Left renal cortex interstitium (tissue), 4 donors: ENCODE results near the gene P2RX4. TPM values are rescaled to one million over a fixed set of nuclear protein-coding genes. Genes with fewer than 3 reads are reported as not detected.

Experiments
- DNase-seq, 4 donors: peaks; one replicate each; pipeline ENCODE4 v3.0.0-alpha.2; 2013; ENCODE audit warnings: low read depth in 4 of 4, low spot score in 2 of 4, missing footprints in 1 of 4
- polyA plus RNA-seq, 4 donors: library from polyadenylated mRNA; unstranded; fragments of 120-200 nt; gene quantifications; one replicate each; pipeline ENCODE4 v1.2.1, GENCODE V29; 2013; ENCODE audit not compliant: insufficient read length in 4 of 4

The P2RX4 gene
- polyA plus RNA-seq, 4 donors: 30.2 to 38.3 (median 34.4) TPM

DNA sequence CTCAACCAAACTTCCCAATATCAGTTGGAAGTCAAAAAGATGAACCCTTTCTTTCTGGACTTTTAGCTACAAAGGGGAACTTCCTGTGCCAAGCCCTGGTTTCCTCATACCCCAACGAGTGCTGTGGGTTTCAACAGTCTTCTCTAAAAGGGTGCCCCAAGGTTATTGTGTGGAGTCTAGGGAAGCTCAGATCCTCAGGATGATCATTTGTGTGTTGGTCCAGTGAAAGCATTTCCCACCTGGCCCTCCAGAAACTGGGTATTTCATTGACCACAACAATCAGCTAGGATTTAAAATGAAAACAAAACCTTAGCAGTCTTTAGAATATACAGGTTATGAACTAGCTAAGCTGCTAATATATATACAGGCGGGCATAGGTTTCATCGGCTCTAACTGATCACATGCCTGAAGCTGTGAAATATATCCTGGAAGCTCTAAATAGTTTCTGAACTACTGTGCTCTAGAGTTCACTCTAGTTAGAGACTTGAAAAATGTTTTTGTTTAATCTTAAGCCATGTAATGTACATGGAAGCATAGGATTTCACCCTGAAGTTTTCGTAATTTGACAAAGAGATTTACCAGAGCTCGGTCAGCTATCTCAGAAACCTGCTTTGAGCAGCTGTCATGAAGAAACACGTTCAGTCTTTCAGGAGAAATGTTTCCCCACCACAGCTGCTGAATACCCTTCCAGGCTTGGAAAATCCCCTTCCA, 29.6 kb downstream of the P2RX4 start:
- no peak for DNase-seq

DNA sequence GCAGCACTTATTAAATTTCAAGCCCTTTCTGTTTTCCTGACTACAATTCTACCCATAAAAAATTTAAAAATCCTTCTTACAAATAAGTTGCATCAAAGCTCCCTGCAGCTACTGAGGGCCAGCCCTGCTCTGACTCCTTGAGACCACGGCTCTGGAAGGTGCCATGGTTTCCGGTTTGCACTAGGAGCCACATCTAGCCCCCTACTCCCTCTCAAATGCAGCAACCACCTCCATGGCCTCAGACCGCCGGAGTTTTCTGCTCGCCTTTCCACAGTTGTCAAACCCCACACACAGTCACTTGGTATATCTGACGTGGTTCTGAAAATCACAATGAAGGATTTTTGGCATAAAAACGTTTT, 30.1 kb downstream of the P2RX4 start:
- no peak for DNase-seq

DNA sequence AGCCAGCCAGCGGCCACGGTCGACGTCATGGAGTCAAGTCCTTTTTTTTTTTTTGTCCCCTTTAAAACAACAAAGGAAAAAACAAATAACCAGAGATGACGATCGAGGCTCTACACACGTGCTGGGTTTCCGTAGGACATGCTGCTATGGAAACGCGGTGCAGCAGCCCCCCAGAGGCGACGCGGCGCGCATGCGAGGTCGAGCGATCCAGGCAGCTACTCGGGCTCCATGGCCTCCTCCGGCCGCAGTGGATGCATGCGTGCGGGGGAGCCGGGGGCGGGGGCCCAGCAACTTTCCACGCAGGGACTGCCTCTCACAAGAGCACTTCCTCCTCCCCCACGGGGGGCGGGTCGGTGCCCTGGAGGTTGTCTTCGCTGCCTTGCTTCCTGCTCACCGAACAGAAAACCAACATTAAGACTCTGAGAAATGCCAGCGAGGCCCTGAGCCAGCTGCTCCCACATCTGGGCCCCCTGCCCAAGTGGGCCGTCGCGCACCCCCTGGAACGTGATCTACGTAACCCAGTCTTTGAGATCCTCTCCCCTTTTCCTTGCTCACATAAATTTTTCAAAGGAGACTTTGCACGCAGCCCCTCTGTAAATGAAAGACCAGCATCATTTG, 30.7 kb downstream of the P2RX4 start:
- peak in 2 of 4 donors; percentile 66 to 69 for DNase-seq

DNA sequence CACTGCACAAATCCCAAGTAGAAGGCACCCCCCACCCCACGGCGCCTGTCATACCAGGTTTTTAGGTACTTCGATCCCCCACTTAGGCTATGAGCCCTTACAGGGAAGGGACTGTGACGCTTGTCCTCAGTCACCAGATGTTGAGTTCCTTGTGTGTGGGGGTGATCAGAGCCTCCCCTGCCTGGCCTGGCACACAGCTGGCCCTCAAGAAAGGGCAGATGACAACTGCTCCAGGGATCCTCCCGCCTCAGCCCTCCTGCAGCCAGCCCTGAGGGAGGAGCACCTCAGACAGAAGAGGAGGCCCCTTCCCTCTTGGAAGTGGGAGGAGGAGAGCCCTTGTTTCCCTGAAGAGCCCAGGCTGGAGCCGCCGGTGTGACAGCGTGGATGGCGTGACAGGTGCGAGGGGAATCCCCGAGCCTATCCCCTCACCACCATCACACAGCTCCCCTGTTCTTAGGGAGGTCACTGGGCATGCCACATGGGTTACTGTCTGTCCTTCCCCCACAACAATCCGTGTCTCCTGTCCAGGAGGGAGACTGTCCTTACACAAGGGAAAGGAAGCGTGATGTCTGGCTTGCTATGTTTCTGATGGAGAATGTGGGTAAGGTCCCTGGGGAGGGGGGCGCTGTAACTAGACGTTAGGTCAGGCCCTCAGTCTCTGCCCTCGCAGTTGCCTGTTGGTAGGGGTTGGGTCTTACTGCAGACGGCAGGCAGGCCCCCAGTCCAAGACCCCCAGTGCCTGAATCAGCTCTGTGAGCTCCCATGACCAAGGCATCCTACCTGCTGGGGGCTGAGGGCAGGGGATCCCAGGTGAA, 31.4 kb downstream of the P2RX4 start:
- DNase-seq: no peak

DNA sequence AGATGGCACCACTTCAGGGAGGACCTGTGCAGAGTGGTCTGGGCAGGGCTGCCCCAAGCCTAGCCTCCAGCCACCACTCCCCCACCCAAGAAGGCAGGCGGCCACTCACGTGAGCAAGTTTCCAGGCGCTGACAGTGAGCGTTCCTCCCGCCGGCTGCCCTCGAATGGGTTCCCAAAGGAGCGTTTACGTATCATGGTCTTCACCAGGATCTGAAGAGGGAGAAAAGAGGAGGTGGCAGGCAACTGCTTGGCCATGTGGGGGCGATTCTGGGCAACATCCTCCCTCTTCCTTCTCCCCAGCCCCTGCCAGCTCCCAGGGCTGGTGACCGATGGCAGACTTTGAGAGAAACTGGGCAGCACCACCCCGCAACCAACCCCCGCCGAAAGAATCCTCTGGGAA, 35.1 kb downstream of the P2RX4 start:
- no peak for DNase-seq

DNA sequence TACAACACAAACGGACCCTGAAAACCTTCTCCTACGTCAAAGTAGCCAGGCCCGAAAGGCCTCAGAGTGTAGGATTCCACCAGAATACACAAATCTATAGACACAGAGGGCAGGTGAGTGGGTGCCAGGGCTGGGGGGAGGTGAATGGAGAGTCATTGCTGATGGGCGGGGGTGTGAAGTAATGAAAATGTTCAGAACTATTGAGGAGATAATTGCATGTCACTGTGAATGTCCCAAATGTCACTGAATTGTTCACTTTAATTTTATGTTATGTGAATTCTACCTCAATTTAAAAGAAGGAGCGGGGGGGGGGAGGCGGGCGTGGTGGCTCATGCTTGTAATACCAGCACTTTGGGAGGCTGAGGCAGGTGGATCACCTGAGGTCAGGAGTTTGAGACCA, 36.0 kb downstream of the P2RX4 start:
- no peak for DNase-seq

DNA sequence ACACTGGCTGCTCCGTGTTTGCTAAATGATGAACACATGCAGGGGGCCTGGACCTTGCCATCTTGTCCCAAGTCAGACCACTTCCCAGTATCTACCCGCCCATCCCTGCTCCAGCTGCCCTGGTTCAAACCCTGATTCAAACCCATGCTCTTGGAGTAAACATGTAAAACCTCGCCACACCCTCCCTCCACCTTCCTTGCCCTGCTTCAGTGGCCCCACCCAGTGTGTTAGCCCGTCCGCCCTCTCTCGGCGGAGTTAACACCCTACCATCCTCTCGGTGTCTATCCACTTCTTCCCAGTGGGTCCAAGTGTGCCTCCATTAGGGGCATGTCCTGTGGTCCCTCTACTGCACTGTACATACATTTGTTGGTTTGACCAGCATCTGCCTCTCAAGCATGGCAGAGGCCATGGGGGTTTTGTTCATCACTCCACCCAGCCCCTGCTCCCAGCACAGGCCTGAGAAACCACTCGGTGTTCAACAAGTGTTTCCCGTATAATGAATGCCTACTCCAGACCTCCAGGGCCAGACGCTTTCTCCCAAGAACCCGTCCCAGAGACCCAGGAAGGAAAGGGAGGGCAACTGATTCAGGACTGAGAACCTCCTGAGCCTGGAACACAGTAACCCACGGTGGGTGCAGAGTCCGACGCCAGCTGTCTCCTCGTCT, 37.1 kb downstream of the P2RX4 start:
- DNase-seq: no peak

DNA sequence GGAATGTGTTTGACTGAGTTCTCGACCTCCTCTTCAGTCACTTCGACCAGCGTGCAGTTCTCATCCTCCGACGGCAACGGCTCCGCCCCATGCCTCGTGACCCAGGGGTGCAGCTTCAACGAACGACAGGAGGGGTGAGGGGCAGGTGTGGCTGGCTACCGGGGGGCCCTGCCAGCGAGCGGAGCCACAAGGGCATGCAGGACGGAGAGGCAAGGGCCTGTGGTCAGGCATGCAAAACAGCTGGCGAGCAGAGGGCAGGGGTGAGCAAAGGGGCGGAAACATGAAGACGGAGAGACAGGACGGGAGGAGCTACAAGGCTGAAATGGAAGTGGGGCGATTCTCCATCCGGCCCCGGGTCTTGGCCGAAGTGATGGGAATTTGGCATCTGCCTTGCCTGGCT, 38.7 kb downstream of the P2RX4 start:
- DNase-seq: no peak

DNA sequence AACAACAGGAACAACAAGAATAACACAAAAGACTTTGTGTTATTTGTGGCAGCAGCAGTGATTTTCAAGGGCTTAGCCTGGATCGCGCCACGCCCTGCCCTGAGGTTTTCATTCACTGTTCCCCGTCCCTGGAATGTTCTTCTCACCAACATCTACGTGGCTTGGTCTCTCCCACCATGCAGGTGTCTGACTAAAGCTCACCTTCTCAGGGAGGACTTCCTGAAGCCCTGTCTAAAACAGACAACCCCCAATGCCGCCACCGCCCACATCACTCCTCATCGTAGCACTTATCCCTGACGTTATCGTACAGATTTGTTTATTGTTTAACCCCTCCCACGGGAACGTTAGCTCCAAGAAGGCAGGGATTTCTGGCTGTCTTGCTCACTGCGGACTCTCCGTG, 40.4 kb downstream of the P2RX4 start:
- no peak for DNase-seq

DNA sequence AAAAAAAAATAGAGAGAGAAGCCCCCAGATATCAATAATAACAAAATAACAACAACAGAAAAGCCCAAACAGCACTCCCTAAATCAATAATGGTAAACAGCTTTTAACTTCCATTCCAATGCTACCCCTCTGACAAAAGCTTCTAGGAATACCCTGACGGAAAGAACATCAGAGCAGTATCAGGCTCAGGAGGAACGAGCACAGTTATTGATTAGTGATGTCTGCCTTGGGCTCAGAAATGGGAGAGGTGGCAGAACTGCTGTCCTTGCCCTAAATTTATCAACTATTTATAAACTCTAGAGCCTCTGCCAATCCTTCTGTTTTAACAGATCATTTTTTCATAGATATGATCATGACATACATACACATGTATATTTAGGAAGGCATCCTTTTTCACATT, 41.9 kb downstream of the P2RX4 start:
- DNase-seq: no peak

DNA sequence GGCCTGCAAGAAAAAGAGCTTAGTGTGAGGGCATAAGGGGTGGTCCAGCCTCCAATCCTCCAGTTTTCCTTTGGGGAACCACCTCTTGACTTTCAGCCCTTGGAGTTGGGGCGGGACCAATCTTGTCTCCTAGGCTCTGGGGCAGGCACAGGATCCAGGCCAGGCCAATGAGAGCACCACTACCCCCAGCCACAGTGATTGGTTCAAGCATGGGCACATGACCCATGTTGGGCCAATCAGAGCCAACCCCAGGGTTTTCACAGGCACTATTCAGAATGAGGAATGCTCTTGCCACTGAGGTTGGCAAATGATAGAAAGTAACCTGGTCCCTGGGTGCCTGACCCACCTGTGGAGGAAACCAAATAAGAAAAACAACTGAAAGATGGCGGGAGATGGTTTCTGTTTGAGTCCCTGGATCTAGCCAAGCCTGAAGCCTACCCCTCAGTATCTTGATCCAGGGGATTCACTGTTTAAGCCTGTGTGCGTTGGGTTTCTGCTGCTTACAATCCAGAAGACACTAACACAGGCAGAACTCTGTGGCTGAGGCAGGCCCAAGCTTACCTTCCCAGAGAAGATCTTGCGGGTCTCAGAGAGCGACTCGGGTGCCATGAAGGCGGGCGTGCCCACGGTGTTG, 42.9 kb downstream of the P2RX4 start:
- DNase-seq: no peak

DNA sequence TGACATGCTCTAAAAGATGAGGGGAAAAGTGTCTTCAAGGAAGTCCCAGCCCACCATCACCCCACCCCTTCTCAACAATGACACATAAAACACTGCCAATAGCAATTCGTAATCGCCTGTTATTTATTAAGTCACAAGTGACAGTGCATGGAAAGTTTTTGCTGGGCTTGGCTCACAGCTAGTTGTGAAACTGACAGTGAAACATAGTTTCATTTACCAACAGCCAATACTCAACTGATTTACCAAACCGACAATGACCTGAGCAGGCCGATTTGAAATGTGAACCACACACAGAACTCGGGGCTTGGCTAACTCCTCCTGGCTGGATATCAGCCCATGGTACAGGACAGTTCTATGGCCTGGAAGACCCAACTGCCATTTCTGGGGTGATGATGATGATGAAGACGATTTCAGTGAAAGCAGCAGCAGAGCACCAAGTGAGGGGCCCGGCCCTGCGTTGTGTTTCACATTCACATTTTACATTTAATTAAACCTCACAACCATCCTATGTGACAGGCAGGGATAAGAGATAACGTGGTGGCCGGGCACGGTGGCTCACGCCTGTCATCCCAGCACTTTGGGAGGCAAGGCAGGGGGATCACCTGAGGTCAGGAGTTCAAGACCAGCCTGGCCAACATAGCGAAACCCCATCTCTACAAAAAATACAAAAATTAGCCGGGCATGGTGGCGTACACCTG, 43.9 kb downstream of the P2RX4 start:
- DNase-seq: no peak

DNA sequence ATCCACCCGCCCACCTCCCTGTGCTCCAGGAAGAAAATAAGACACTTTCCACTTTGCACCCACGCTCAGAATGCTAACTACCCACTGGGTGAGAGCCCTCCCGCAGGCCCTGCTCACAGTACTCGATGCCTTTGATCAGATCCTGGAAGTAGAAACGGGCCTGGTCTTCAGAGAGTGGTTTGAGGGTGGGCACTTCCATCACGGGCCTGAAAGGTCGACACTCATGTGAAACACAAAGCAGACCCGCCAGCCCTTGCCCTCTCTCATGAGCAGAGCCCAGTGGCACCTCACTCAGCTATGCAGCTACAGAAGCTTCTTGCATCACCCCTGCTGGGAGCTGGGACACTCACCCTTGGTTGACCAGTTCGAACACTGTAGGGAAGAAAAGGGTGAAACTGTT, 45.5 kb downstream of the P2RX4 start:
- DNase-seq: no peak

DNA sequence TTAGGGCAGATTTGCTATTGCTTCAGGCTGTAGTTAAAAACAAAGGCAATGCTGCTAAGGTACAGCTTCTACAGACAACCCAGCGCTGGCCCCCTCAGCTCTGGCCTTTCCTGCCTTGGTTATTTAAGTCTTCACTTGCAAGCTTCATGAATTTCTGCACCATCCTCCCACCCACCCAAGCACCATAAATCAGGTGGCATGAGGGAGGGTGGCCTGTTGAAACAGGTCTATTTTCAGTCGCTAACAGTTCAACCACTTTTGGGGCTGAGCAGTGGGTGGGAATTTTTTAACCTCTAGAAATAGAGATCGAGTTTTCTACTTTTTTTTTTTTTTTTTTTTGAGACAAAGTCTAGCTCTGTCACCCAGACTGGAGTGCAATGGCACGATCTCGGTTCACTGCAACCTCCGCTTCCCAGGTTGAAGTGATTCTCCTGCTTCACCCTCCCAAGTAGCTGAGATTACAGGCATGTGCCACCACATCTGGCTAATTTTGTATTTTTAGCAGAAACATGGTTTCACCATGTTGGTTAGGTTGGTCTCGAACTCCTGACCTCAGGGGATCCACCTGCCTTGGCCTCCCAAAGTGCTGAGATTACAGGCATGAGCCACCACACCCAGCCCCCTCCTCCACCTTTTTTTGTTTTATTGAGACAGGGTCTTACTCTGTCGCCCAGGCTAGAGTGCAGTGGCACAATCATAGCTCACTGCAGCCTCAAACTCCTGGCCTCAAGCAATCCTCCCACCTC, 47.9 kb downstream of the P2RX4 start:
- DNase-seq: peak in 3 of 4 donors; percentile 48 to 74 (median 61)

DNA sequence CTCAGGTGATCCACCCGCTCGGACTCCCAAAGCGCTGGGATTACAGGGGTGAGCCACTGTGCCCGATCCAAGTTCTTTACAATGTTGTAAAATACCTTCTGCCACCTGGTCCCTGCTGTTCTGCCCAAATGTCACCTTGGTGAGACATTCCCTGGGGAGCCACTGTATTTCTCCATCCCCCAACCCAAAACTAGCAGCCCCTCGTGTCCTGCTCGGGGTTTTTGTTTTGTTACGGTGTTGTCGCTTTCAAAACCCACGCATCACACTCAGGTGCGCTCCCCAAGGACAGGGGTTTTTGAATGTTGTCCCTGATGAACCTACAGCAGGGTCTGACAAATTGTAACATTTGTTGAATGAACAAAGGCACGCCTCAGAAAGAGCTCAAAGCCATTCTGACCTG, 49.1 kb downstream of the P2RX4 start:
- no peak for DNase-seq

DNA sequence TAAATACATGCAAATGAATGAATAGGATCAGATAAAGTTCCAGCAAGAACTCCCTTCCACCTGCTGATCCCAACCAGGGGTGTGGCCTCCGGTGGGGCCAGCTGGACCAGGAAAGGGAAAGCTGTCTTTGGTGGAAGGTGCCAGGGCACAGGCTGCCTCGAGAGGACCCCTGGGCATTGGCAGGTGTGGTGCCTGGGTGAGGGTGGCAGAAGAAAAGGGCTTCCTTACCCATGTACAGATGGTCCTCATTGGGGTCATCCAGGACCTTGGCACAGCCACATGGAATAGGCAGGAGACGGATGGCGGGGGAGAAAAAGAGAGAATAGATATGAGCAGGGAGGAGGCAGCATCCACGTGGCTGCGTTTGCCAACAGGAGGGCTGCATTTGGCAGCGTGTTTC, 50.2 kb downstream of the P2RX4 start:
- DNase-seq: no peak

DNA sequence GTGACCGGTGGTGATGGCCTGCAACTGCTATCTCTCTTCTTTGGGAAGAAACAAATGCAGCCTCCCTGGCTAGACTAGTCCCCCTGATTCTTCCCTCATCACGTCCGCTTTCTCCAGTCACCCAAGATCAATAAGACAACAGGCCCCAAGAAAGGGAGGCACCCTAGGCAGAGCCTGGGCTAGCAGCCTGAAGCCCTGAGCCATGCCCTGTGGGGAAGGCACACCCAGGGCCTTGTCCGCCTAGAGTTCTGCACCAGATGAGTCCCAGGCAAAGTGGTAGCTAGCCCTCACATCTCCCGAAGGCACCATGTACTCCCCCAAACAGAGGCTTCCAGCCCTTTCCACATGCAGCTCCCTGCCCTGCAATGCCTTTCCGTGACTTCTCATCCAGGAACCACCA, 51.5 kb downstream of the P2RX4 start:
- no peak for DNase-seq

DNA sequence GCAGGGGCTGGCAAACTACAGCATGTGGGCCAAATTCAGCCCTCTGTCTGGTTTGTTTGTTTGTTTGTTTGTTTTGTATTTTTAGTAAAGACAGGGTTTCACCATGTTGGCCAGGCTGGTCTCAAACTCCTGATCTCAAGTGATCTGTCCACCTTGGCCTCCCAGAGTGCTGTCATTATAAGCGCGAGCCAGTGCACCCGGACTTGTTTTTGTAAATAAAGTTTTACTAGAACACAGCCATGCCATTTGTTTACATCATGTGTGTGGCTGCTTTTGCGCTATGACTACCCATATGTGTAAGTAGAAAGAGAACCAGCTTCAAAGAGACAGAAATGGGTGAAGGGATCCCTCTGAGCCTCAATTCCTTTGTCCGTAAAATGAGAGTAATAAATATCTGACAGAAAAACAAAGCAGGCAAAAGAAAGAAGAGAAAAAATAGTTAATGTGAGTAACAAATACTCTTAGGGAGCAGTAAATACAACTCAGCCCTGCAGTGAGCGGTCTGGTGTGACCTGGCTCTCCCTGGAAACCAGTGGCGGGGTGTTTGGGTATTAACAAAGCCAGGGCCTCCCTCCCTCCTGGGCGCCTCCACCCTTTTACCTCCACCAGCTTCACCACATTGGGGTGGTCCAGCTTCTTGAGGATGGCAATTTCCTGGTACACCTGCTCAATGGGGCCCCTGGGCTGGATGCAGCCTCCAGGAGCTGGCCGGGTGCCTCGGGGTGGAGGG, 53.4 kb downstream of the P2RX4 start:
- DNase-seq: no peak

DNA sequence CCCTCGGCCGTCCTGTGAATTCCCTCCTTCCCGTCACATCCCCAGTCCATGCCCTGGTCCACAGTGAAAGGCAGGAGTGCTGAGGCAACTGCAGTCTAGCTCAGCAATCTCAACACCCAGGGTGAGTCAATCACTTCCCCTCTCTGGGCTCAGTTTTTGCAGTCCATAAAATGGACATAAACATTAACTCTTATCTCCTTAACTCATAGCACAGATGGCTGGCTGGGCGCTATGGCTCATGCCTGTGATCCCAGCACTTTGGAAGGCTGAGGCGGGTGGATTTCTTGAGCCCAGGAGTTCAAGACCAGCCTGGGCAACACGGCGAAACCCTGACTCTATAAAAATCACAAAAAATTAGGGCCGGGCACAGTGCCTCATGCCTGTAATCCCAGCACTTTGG, 54.2 kb downstream of the P2RX4 start:
- no peak for DNase-seq
